ENCODE data around the gene ZC3HAV1L. TPM values are rescaled to one million over a fixed set of nuclear protein-coding genes. Genes with fewer than 3 reads are reported as not detected.
"Not testable (repeated sequence)": the region's sequence is repeated elsewhere in the genome, so short reads cannot be mapped to it uniquely, and the experiment has no call there.

Gene ZC3HAV1L
- total RNA-seq, 6 experiments from 2014 or later: 0.93 to 3.7 (median 1.8) TPM

GRCh38 chr7:139032473-139032872, 3.4 kb downstream of the ZC3HAV1L start:
- H3K4me3 ChIP-seq: no peak overlapping the region
- TF ChIP-seq POLR2A (IDR thresholded peaks at IDR 0.05): no peak
- TF ChIP-seq CTCF (IDR thresholded peaks at IDR 0.05): no peak
- no peak for ATAC-seq
- H3K9me3 ChIP-seq: no peaks in the 10 kb centered on the region
- DNase-seq: no peak
- H3K4me1 ChIP-seq: no peaks in the 10 kb centered on the region
- no peaks in the 10 kb centered on the region for H3K27me3 ChIP-seq
- H3K36me3 ChIP-seq: no peaks in the 10 kb centered on the region
- WGBS (ENCODE audit: insufficient coverage, low coverage, low lambda C conversion rate, missing lambda C conversion rate): 96% methylated on average over 4 of the region's 4 CpGs
- no peak overlapping the region for H3K27ac ChIP-seq
- intact Hi-C loops (cut with DNase I): no loop called here

DNA sequence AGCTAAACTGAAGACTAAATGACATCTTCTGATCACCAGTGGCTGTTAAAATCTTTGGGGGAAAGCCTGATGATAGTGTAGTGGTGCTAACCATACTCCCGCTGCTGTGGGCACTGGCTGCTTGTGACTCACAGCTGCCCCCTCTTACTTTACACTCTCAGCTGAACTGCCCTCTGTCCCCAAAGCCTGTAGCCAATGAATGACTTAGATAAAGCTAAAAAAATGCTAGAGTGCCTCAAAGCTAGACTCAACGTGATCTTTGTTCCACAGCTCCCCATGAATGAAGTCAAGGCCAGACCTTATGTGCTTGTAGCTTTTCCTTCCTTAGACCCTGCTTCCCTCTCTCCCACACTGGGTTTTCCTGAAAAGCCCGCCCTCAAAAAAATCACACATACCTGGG, 6.5 kb downstream of the ZC3HAV1L start:
- H3K27me3 ChIP-seq: no peaks in the 10 kb centered on the region
- no peaks in the 10 kb centered on the region for H3K36me3 ChIP-seq
- 80% methylated on average over 2 of the region's 3 CpGs for WGBS (ENCODE audit: insufficient coverage, low coverage, low lambda C conversion rate, missing lambda C conversion rate)
- DNase-seq (peak in 1 of 3 donors; percentile 6), ATAC-seq (no peak)
- intact Hi-C loops (cut with DNase I): no loop called here
- H3K9me3 ChIP-seq: no peaks in the 10 kb centered on the region
- no peaks in the 10 kb centered on the region for H3K4me1 ChIP-seq
- no peak overlapping the region for H3K4me3 ChIP-seq
- no peak for TF ChIP-seq CTCF (IDR thresholded peaks at IDR 0.05)
- TF ChIP-seq POLR2A (IDR thresholded peaks at IDR 0.05): no peak
- H3K27ac ChIP-seq: no peak overlapping the region

DNA sequence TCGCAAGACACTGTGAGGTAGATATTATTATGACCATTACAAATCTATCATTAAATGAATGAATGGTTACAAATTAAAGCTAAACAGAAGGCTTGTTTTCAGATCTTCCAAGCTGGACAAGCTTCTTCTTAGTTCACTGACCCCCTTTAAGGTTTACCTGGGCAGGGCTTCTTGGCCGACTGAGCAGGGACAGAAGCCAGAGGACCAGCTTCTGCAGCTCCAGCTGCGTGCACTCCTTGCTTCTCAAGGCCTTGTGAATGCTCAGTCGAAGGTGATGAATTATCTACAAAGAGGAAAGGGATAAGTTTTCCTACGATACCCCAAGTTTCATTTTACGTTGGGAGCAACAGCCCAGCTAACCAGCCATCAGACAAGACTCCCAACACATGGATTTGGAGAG, 9.3 kb downstream of the ZC3HAV1L start:
- Histone ChIP-seq H3K4me3 (no peak overlapping the region), H3K4me1 (no peaks in the 10 kb centered on the region), H3K27me3 (no peaks in the 10 kb centered on the region), H3K27ac (no peak overlapping the region), H3K36me3 (no peaks in the 10 kb centered on the region), H3K9me3 (no peaks in the 10 kb centered on the region)
- intact Hi-C loops (cut with DNase I): no loop called here
- 69% methylated on average over 4 of the region's 6 CpGs for WGBS (ENCODE audit: insufficient coverage, low coverage, low lambda C conversion rate, missing lambda C conversion rate)
- DNase-seq: peak in 1 of 3 donors; percentile 23
- no peak for TF ChIP-seq CTCF (IDR thresholded peaks at IDR 0.05)
- no peak for TF ChIP-seq POLR2A (IDR thresholded peaks at IDR 0.05)
- no peak for ATAC-seq

DNA sequence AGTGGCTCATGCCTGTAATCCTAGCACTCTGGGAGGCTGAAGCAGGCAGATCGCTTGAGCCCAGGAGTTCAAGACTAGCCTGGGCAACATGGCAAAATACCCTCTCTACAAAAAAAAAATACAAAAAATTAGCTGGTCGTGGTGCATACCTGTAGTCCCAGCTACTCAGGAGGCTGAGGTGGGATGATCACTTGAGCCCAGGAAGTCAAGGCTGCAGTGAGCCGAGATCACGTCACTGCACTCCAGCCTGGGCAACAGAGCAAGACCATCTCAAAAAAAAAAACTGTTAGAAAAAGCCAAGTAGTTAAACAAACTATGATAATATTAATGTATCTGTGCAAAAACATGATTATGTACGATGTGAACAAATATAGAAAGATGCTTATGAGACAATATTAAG, 10.0 kb downstream of the ZC3HAV1L start:
- ATAC-seq; intact Hi-C loops (cut with DNase I): not testable (repeated sequence)
- 65% methylated on average over 4 of the region's 5 CpGs for WGBS (ENCODE audit: insufficient coverage, low coverage, low lambda C conversion rate, missing lambda C conversion rate)

GRCh38 chr7:139023076-139023475, 12.8 kb downstream of the ZC3HAV1L start:
- Histone ChIP-seq H3K9me3 (no peaks in the 10 kb centered on the region), H3K4me1 (no peaks in the 10 kb centered on the region), H3K27me3 (no peaks in the 10 kb centered on the region), H3K4me3 (no peak overlapping the region), H3K36me3 (no peaks in the 10 kb centered on the region), H3K27ac (no peak overlapping the region)
- intact Hi-C loops (cut with DNase I): no loop called here
- ATAC-seq (no peak), DNase-seq (no peak)
- TF ChIP-seq CTCF (IDR thresholded peaks at IDR 0.05) (no peak), POLR2A (IDR thresholded peaks at IDR 0.05) (no peak)
- 71% methylated on average over 3 of the region's 5 CpGs for WGBS (ENCODE audit: insufficient coverage, low coverage, low lambda C conversion rate, missing lambda C conversion rate)

More for the DNA sequence above, 10.0 kb downstream of the ZC3HAV1L start:
- not testable (repeated sequence) for H3K9me3 ChIP-seq, H3K4me3 ChIP-seq, DNase-seq, H3K27me3 ChIP-seq, H3K4me1 ChIP-seq, H3K36me3 ChIP-seq, H3K27ac ChIP-seq

Measured in right lobe of liver (tissue), 6 donors.